Measurements from ENCODE around the gene ELP6. TPM values are rescaled to one million over a fixed set of nuclear protein-coding genes. Genes with fewer than 3 reads are reported as not detected.

ELP6 gene
- polyA plus RNA-seq, 1 donor from 2014 or later: 55.0 TPM

DNA sequence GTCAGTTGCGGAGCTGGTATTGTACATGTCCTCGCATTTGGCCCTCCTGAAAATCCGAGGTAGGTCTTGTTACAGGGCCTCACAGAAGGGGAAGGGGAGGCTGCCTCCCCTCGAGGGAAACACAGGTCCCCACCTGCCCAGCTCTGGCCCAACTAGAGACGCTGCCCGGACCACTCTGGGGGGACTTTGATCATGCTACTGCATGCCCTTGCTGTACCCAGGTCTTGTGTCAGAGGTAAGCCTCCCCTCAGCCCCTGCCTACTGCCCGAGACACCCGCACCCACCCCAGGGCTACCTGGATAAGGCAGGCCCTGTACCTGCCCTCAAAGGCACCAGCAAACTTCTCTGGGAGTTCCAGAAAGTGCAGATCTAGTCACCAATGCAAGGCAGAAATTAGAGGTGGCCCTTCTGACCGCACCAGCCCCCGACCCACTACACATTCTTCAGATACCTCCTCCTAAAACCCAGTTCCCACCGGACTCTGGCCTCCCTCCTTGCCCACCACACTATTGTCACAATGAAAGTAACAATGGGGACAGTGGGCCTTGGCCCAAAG lies 36.8 kb downstream of the ELP6 start:
- Histone ChIP-seq H3F3A (ENCODE audit: insufficient read depth, low read length, poor library complexity, severe bottlenecking) (no peaks in the 10 kb centered on the region), H3K79me2 (replicated peaks; ENCODE audit: insufficient read depth, low read length) (peaks cover 27% of the 10 kb centered on the region), H3K27ac (ENCODE audit: low read length) (no peak overlapping the region), H3K9me3 (ENCODE audit: low read length) (no peaks in the 10 kb centered on the region), H3K36me3 (ENCODE audit: insufficient read depth, low read length) (no peaks in the 10 kb centered on the region), H2AFZ (ENCODE audit: low read depth, low read length) (peak overlapping the region; percentile 83), H3K4me3 (ENCODE audit: low read length) (peak overlapping the region; percentile 86), H3K4me2 (ENCODE audit: low read length) (peak overlapping the region; percentile 66), H3K9ac (ENCODE audit: low read length) (peak overlapping the region; percentile 58), H3K9me2 (ENCODE audit: insufficient read depth, low read length) (no peaks in the 10 kb centered on the region), H4K20me1 (ENCODE audit: insufficient read depth) (no peaks in the 10 kb centered on the region), H3K27me3 (ENCODE audit: insufficient read depth, low read depth, low read length) (no peaks in the 10 kb centered on the region)
- TF ChIP-seq, protein P1, sequence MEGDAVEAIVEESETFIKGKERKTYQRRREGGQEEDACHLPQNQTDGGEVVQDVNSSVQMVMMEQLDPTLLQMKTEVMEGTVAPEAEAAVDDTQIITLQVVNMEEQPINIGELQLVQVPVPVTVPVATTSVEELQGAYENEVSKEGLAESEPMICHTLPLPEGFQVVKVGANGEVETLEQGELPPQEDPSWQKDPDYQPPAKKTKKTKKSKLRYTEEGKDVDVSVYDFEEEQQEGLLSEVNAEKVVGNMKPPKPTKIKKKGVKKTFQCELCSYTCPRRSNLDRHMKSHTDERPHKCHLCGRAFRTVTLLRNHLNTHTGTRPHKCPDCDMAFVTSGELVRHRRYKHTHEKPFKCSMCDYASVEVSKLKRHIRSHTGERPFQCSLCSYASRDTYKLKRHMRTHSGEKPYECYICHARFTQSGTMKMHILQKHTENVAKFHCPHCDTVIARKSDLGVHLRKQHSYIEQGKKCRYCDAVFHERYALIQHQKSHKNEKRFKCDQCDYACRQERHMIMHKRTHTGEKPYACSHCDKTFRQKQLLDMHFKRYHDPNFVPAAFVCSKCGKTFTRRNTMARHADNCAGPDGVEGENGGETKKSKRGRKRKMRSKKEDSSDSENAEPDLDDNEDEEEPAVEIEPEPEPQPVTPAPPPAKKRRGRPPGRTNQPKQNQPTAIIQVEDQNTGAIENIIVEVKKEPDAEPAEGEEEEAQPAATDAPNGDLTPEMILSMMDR (IDR thresholded peaks at IDR 0.05; ENCODE audit: poor library complexity, severe bottlenecking): no peak
- TF ChIP-seq RAD21 (conservative IDR thresholded peaks at IDR 0.05) (no peak), EP300 (conservative IDR thresholded peaks at IDR 0.05; ENCODE audit: poor library complexity, severe bottlenecking) (no peak), TAF1 (IDR thresholded peaks at IDR 0.05; ENCODE audit: low read depth) (no peak), POLR2AphosphoS5 (IDR thresholded peaks at IDR 0.05) (no peak), EZH2 (IDR thresholded peaks at IDR 0.05; ENCODE audit: borderline replicate concordance, insufficient read depth, low read length, poor library complexity, severe bottlenecking) (no peak), SMC3 (conservative IDR thresholded peaks at IDR 0.05; ENCODE audit: poor library complexity) (no peak), MXI1 (conservative IDR thresholded peaks at IDR 0.05; ENCODE audit: poor library complexity, severe bottlenecking) (no peak)
- TF ChIP-seq, protein P2, sequence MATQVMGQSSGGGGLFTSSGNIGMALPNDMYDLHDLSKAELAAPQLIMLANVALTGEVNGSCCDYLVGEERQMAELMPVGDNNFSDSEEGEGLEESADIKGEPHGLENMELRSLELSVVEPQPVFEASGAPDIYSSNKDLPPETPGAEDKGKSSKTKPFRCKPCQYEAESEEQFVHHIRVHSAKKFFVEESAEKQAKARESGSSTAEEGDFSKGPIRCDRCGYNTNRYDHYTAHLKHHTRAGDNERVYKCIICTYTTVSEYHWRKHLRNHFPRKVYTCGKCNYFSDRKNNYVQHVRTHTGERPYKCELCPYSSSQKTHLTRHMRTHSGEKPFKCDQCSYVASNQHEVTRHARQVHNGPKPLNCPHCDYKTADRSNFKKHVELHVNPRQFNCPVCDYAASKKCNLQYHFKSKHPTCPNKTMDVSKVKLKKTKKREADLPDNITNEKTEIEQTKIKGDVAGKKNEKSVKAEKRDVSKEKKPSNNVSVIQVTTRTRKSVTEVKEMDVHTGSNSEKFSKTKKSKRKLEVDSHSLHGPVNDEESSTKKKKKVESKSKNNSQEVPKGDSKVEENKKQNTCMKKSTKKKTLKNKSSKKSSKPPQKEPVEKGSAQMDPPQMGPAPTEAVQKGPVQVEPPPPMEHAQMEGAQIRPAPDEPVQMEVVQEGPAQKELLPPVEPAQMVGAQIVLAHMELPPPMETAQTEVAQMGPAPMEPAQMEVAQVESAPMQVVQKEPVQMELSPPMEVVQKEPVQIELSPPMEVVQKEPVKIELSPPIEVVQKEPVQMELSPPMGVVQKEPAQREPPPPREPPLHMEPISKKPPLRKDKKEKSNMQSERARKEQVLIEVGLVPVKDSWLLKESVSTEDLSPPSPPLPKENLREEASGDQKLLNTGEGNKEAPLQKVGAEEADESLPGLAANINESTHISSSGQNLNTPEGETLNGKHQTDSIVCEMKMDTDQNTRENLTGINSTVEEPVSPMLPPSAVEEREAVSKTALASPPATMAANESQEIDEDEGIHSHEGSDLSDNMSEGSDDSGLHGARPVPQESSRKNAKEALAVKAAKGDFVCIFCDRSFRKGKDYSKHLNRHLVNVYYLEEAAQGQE (IDR thresholded peaks at IDR 0.05; ENCODE audit: borderline replicate concordance): no peak

DNA sequence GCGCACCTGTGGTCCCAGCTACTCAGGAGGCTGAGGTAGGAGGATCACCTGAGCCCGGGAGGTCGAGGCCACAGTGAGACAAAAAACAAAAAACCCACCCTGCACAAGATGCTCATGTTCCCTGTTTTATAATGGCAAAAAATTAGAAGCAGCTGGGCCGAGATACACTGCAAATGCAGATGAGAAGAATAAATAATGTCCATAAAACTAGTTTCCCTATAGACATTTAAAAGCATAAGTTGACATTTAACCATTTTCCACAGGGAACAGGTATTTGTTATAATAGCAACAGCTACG lies 37.2 kb downstream of the ELP6 start:
- no peak for TF ChIP-seq RAD21 (conservative IDR thresholded peaks at IDR 0.05)
- TF ChIP-seq, protein P1 (IDR thresholded peaks at IDR 0.05; ENCODE audit: poor library complexity, severe bottlenecking): no peak
- no peak for TF ChIP-seq SMC3 (conservative IDR thresholded peaks at IDR 0.05; ENCODE audit: poor library complexity)
- no peak for TF ChIP-seq MXI1 (conservative IDR thresholded peaks at IDR 0.05; ENCODE audit: poor library complexity, severe bottlenecking)
- no peak for TF ChIP-seq EZH2 (IDR thresholded peaks at IDR 0.05; ENCODE audit: borderline replicate concordance, insufficient read depth, low read length, poor library complexity, severe bottlenecking)
- no peak for TF ChIP-seq TAF1 (IDR thresholded peaks at IDR 0.05; ENCODE audit: low read depth)
- TF ChIP-seq POLR2AphosphoS5 (IDR thresholded peaks at IDR 0.05): no peak
- no peak for TF ChIP-seq EP300 (conservative IDR thresholded peaks at IDR 0.05; ENCODE audit: poor library complexity, severe bottlenecking)
- TF ChIP-seq, protein P2 (IDR thresholded peaks at IDR 0.05; ENCODE audit: borderline replicate concordance): no peak
- Histone ChIP-seq H4K20me1 (ENCODE audit: insufficient read depth) (no peaks in the 10 kb centered on the region), H3K36me3 (ENCODE audit: insufficient read depth, low read length) (no peaks in the 10 kb centered on the region), H3K27me3 (ENCODE audit: insufficient read depth, low read depth, low read length) (no peaks in the 10 kb centered on the region), H3K27ac (ENCODE audit: low read length) (peak overlapping the region; percentile 44), H3K9me2 (ENCODE audit: insufficient read depth, low read length) (no peaks in the 10 kb centered on the region), H3K4me3 (ENCODE audit: low read length) (peak overlapping the region; percentile 86), H3K9me3 (ENCODE audit: low read length) (no peaks in the 10 kb centered on the region), H3K9ac (ENCODE audit: low read length) (peak overlapping the region; percentile 58), H3K4me2 (ENCODE audit: low read length) (peak overlapping the region; percentile 66), H3F3A (ENCODE audit: insufficient read depth, low read length, poor library complexity, severe bottlenecking) (no peaks in the 10 kb centered on the region), H2AFZ (ENCODE audit: low read depth, low read length) (peak overlapping the region; percentile 83), H3K79me2 (replicated peaks; ENCODE audit: insufficient read depth, low read length) (peaks cover 31% of the 10 kb centered on the region)
